HG02759 (cell line): ENCODE results near the gene APBA2.
"Not testable (repeated sequence)": the region's sequence is repeated elsewhere in the genome, so short reads cannot be mapped to it uniquely, and the experiment has no call there.

Experiments used
- ATAC-seq: cut with Tn5 transposase; IDR thresholded peaks from one replicate; pipeline ENCODE4 v1.9.1; 2021; ENCODE audit warnings: mild to moderate bottlenecking, moderate library complexity; ENCODE audit not compliant: unreplicated experiment

Gene APBA2

GRCh38 chr15:28994831-28995596 lies 109.2 kb downstream of the APBA2 start:
- no peak for ATAC-seq

GRCh38 chr15:28995705-28996104 lies 109.9 kb downstream of the APBA2 start:
- no peak for ATAC-seq

DNA sequence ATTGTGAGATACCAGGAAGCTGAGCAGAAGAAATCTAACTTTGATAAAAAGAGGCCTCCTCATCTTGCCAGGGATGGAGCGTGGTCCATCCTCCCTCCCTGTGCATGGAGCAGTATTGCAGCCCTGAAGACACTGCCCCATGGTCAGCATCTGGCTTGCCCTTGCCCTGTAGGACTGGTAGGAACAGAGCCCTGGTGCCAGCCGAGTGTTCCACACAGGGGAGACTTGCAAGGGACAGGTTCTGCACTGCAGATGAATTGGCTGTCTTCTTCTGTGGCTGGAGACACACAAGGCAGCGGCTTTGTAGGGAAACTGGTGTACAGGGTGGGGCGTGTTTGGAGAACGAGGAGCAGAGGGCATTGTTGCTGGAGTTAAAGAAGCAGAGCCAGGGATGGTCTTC lies 110.5 kb downstream of the APBA2 start:
- no peak for ATAC-seq

DNA sequence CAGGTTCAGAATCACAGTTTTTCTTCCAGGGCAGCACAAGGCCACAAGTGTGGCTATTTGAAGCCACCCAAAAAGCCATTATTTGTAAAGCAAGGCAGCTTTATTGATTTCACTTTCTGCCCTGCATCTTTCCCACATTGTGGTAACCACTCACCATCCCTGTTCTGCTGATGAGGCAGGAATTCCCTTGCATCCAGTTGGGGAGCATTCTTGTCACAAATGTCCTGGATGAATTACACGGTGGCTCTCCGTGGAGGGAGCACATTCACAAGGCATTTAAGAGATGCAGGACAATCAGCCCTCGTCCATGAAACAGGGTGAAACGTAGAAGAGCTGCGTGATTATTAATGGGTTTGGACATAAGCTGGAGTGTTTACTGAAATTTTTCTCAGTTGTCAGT lies 111.2 kb downstream of the APBA2 start:
- ATAC-seq = no peak

DNA sequence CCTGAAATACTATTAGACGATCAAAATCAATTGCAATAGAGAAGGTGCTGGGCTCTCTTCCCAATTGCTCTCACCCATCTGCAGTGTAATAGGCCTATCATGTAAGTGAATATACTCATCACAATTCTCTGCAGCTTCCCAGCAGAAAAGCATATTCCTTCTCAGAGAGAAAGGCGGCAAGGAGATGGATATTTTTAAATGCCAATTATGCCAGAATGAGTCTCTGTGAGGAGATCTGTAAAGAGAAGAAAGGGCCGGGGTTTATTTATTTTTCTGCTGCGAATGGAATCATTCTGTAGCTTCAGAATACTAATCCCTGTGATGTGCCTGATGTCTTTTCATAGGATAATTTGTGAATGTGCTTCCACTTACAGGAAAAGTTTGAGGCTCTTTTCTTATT lies 112.0 kb downstream of the APBA2 start:
- no peak for ATAC-seq

DNA sequence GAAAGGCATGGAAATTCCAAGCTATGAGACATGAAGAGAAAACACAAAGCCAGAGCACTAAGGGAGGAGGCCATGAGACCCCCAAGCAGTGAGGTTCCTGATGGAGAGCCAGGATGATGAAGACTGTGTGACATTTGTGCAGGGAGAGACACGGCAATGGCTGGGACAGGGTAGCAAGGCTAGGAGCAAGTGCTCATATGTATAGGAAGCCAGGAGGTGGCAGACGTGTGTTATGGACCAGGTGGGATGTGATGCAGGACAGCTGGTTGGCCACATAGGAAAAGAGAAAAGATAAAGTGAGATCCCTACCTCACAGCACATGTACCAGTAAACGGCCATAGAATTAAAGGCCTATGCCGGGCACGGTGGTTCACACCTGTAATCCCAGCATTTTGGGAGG lies 112.7 kb downstream of the APBA2 start:
- ATAC-seq = no peak

DNA sequence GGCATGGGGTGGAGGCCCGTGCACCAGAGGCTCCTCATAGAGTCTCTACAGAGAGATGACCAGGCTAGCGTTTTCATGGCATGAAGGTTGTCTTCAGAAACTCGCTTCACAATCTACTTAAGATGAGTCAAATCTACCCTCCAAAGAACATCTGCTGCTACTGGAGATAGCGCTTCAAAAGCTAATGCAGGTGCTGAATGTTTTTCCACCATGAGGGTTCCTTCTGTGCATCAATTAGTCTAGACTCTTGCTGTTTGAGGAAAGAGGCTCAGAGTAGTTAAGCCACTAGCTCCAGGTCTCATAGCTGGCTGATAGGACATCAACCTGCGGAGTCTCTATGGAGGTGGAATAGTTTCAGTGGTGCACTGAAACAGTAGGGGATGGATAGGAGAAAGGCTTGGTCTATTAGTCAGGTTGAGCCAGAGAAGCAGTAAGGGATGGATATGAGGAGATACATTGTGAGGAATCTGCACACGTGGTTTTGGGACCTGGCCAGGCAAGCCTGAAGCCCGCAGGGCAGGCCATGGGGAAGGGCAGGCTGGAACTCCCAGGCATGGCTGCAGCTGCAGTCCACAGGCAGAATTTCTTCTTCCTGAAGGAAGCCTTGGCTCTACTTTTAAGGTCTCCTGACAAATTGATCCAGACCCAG lies 117.5 kb downstream of the APBA2 start:
- ATAC-seq = no peak

- no peak for ATAC-seq
Measured at GRCh38 chr15:29003840-29004233, 118.1 kb downstream of the APBA2 start.

GRCh38 chr15:29005931-29006330 lies 120.2 kb downstream of the APBA2 start:
- no peak for ATAC-seq

- no peak for ATAC-seq
Measured at GRCh38 chr15:29008846-29009245, 123.1 kb downstream of the APBA2 start.

DNA sequence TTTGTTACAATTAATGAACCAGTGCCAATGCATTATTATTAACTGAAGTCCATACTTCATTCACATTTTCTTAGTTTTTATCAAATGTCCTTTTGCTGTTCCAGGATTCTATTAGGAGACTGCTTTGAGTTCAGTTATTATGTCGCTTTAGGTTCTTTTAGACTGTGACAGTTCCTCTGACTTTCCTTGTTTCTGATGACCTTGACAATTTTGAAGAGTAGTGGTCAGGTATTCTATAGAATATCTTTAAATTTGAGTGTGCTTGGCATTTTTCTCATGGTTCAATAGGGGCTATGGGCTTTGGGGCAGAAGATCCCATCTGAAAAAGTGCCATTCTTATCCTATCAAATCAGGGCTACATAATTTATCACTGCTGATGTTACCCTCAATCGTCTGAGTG lies 126.3 kb downstream of the APBA2 start:
- ATAC-seq = no peak

GRCh38 chr15:29014493-29014892 lies 128.7 kb downstream of the APBA2 start:
- ATAC-seq = no peak

- no peak for ATAC-seq
Measured at GRCh38 chr15:29016518-29016917, 130.7 kb downstream of the APBA2 start.

GRCh38 chr15:29018120-29018805 lies 132.5 kb downstream of the APBA2 start:
- ATAC-seq = no peak

GRCh38 chr15:29018995-29019976 lies 133.5 kb downstream of the APBA2 start:
- no peak for ATAC-seq

GRCh38 chr15:29021857-29022256 lies 136.1 kb downstream of the APBA2 start:
- no peak for ATAC-seq

- ATAC-seq = no peak
Measured at GRCh38 chr15:29024662-29025061, 138.9 kb downstream of the APBA2 start.

- ATAC-seq = not testable (repeated sequence)
Measured at GRCh38 chr15:29025411-29025810, 139.6 kb downstream of the APBA2 start.

DNA sequence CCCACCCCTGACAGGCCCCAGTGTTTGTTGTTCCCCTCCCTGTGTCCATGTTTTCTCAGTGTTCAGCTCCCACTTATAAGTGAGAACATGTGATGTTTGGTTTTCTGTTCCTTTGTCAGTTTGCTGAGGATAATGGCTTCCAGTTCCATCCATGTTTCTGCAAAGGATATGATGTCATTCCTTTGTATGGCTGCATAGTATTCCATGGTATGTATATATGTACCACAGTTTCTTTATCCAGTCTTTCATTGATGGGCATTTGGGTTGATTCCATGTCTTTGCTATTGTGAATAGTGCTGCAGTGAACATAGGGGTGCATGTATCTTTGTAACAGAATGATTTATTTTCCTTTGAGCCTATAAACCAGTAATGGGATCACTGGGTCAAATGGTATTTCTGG lies 142.4 kb downstream of the APBA2 start:
- ATAC-seq = not testable (repeated sequence)

DNA sequence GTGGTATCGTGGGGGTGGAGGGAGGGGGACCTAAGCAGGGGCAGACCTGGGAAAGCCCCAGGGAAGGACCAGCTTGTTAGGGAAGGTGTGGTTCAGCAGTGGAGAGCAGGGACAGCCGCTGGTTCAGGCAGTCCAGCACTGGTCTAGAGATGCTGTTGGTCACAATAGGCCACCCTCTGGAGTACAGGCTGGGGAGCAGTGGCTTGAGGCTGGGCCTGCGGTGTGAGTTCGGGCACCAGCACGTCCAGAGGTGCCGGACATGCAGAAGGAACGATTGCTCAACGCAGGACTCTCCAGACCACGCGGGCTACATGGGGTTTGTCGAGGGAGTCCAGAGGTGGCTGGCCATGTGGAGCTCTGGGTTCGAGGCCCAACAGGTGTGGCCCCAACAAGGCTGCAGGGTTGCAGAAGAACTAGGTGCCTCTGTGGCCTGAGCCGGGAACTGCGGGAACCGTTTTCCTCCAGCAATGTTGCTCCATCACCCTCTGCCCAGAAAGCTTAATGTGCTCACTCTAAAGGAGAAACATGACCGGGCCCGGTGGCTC lies 143.9 kb downstream of the APBA2 start:
- no peak for ATAC-seq
